Breast epithelium (tissue), 4 donors: Measurements from ENCODE around the gene PHLPP2. TPM values are rescaled to one million over a fixed set of nuclear protein-coding genes. Genes with fewer than 3 reads are reported as not detected.

Source experiments
- DNase-seq, 2 donors: peaks; one replicate each; pipeline ENCODE4 v3.0.0-alpha.2; 2019; ENCODE audit warnings: low spot score in 2 of 2
- H3K27ac ChIP-seq, 2 donors: fragments of 200-600 bp; sonication (generic) in 1 of 2; one replicate each; pipeline ENCODE4 v1.5.1; 2016 to 2019; ENCODE audit warnings: mild to moderate bottlenecking in 1 of 2
- H3K27me3 ChIP-seq, 2 donors: fragments of 200-600 bp; sonication (generic) in 1 of 2; one replicate each; pipeline versions ENCODE4 v1.5.1 to v1.6.0; 2017 to 2019; ENCODE audit warnings: control low read depth in 1 of 2, mild to moderate bottlenecking in 1 of 2
- H3K36me3 ChIP-seq: fragments of 200-600 bp; one replicate; pipeline ENCODE4 v1.5.1; 2019
- H3K4me1 ChIP-seq, 2 donors: fragments of 200-600 bp; sonication (generic); one replicate each; pipeline ENCODE4 v1.5.1; 2016 to 2019; ENCODE audit warnings: control low read depth in 1 of 2
- H3K4me3 ChIP-seq, 3 donors: fragments of 200-600 bp; sonication (generic); 1 replicate in 2 of 3; 2 replicates in 1 of 3; pipeline ENCODE4 v1.5.1; 2016 to 2019; ENCODE audit warnings: mild to moderate bottlenecking in 3 of 3, moderate library complexity in 2 of 3
- H3K9me3 ChIP-seq, 2 donors: fragments of 200-600 bp; sonication (generic) in 1 of 2; one replicate each; pipeline ENCODE4 v1.5.1; 2016 to 2019; ENCODE audit warnings: control low read depth in 1 of 2
- CTCF ChIP-seq, 3 donors: fragments of 450-650 bp; IDR thresholded peaks; one replicate each; pipeline ENCODE4 v1.5.1; 2016 to 2017; ENCODE audit warnings: antibody characterized with exemption in 3 of 3, mild to moderate bottlenecking in 3 of 3, moderate library complexity in 3 of 3
- POLR2A ChIP-seq: fragments of 450-650 bp; IDR thresholded peaks from one replicate; pipeline ENCODE4 v1.6.1; 2016; ENCODE audit warnings: antibody characterized with exemption, mild to moderate bottlenecking, moderate library complexity
- POLR2AphosphoS5 ChIP-seq, 3 donors: sonication (generic); formaldehyde crosslinking; IDR thresholded peaks; one replicate each; pipeline ENCODE4 v1.6.1; 2017; ENCODE audit warnings: antibody characterized with exemption in 3 of 3
- intact Hi-C: fragments of 100-400 bp; cut with DNase I; formaldehyde crosslinking; loops from one replicate; pipeline ENCODE4 v1.15.1; 2023; ENCODE audit warnings: low total_unique reads
- total RNA-seq, 3 donors: library from RNA; depleted of rRNA; stranded (reverse); fragments of >200 nt; gene quantifications; one replicate each; pipeline ENCODE4 v1.1.0, GENCODE V29; 2016

PHLPP2 gene
- total RNA-seq, 3 donors from 2014 or later: 12.5 to 16.1 (median 15.5) TPM

GRCh38 chr16:71721066-71721740 is 3.3 kb downstream of the PHLPP2 start:
- no peak for DNase-seq
- Histone ChIP-seq H3K4me3 (no peak overlapping the region), H3K27ac (no peak overlapping the region), H3K27me3 (no peaks in the 10 kb centered on the region), H3K4me1 (no peaks in the 10 kb centered on the region), H3K36me3 (no peaks in the 10 kb centered on the region), H3K9me3 (no peaks in the 10 kb centered on the region)
- TF ChIP-seq POLR2AphosphoS5 (IDR thresholded peaks at IDR 0.05) (no peak), CTCF (IDR thresholded peaks at IDR 0.05) (no peak), POLR2A (no peak)
- intact Hi-C loops: no loop called here

DNA sequence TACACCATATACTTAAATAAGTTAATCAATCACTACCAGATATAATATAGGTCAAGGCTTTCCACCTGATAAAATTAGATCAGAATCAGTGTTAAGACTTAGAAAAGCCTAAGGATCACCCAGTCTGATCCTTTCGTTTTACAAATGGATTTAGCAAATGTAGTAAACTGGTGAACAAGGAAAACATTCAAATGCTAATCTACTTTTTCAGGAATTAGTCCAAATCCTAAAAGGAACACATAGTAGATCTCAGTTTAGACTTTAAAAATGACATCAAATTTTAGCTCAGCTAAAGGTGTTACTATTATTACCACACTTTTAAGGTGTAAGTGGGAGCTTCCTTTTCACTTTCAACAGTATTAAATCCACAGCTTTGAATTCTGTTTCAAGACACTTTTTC is 12.0 kb downstream of the PHLPP2 start:
- DNase-seq: no peak
- H3K4me1 ChIP-seq: no peaks in the 10 kb centered on the region
- no peaks in the 10 kb centered on the region for H3K9me3 ChIP-seq
- no peaks in the 10 kb centered on the region for H3K27me3 ChIP-seq
- no peak overlapping the region for H3K27ac ChIP-seq
- TF ChIP-seq POLR2A: no peak
- no peak for TF ChIP-seq CTCF (IDR thresholded peaks at IDR 0.05)
- no peak overlapping the region for H3K4me3 ChIP-seq
- H3K36me3 ChIP-seq: no peaks in the 10 kb centered on the region
- intact Hi-C loops: no loop called here

DNA sequence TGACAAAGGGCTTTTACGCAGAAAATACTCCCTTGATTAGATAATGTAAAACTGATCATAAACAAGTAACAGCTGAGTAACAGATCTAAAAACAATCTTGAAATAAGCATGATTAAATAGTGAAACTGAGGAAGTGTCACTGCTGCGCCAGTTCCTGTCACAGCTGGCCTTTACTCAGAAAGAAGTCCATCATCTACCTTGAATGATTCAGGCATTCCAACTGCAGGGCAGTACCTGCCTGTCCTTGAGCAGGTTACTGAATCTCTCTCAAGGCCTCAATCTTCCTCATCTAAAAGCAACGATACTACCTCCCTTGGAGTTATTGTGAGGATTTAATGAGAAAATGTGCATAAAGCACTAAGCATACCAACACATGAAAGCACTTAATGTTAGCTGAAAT is 12.7 kb downstream of the PHLPP2 start:
- no peak for DNase-seq
- intact Hi-C loops: no loop called here
- TF ChIP-seq POLR2A (no peak), CTCF (IDR thresholded peaks at IDR 0.05) (no peak), POLR2AphosphoS5 (IDR thresholded peaks at IDR 0.05) (no peak)

GRCh38 chr16:71709229-71709781 is 15.2 kb downstream of the PHLPP2 start:
- TF ChIP-seq CTCF (IDR thresholded peaks at IDR 0.05) (no peak), POLR2AphosphoS5 (IDR thresholded peaks at IDR 0.05) (no peak), POLR2A (no peak)
- intact Hi-C loops: no loop called here
- DNase-seq: no peak
- H3K36me3 ChIP-seq: no peaks in the 10 kb centered on the region
- no peak overlapping the region for H3K4me3 ChIP-seq
- no peaks in the 10 kb centered on the region for H3K4me1 ChIP-seq
- H3K27me3 ChIP-seq: no peaks in the 10 kb centered on the region
- peak overlapping the region in 1 of 2 donors; percentile 29 for H3K27ac ChIP-seq
- H3K9me3 ChIP-seq: no peaks in the 10 kb centered on the region

More for the DNA sequence above, 12.7 kb downstream of the PHLPP2 start:
- no peaks in the 10 kb centered on the region for H3K9me3 ChIP-seq
- no peaks in the 10 kb centered on the region for H3K27me3 ChIP-seq
- no peak overlapping the region for H3K4me3 ChIP-seq
- H3K27ac ChIP-seq: no peak overlapping the region
- H3K4me1 ChIP-seq: no peaks in the 10 kb centered on the region
- no peaks in the 10 kb centered on the region for H3K36me3 ChIP-seq

- H3K9me3 ChIP-seq: no peaks in the 10 kb centered on the region
- H3K27ac ChIP-seq: peak overlapping the region in 1 of 2 donors; percentile 15
- intact Hi-C loops: no loop called here
- no peak overlapping the region for H3K4me3 ChIP-seq
- no peaks in the 10 kb centered on the region for H3K27me3 ChIP-seq
- no peaks in the 10 kb centered on the region for H3K36me3 ChIP-seq
- no peak for DNase-seq
- H3K4me1 ChIP-seq: no peaks in the 10 kb centered on the region
- TF ChIP-seq CTCF (IDR thresholded peaks at IDR 0.05) (no peak), POLR2A (no peak), POLR2AphosphoS5 (IDR thresholded peaks at IDR 0.05) (no peak)
These were observed 15.8 kb downstream of the PHLPP2 start for GRCh38 chr16:71708696-71709095.
